Heart right ventricle (tissue), 16 donors: Measurements from ENCODE around the gene SLC36A1. TPM values are rescaled to one million over a fixed set of nuclear protein-coding genes. Genes with fewer than 3 reads are reported as not detected.
A peak's percentile ranks its signal among the peaks of the same experiment; 100 is the strongest.

Source experiments
- ATAC-seq, 8 donors: fragments of 200-7000 bp; cut with Tn5 transposase; one replicate each; pipeline ENCODE4 v1.9.1; 2020; ENCODE audit warnings: mild to moderate bottlenecking in 8 of 8, moderate library complexity in 8 of 8, moderate number of reproducible peaks in 1 of 8
- DNase-seq, 2 donors: peaks; one replicate each; pipeline ENCODE4 v3.0.0-alpha.2; 2020
- H3K27ac ChIP-seq, 10 donors: fragments of 200-600 bp; sonication (generic) in 2 of 10; one replicate each; pipeline versions ENCODE4 v1.5.0 to v1.8.0; 2020 to 2022; ENCODE audit warnings: mild to moderate bottlenecking in 3 of 10
- H3K27me3 ChIP-seq, 7 donors: fragments of 200-600 bp; one replicate each; pipeline ENCODE4 v1.8.0; 2021 to 2022; ENCODE audit warnings: mild to moderate bottlenecking in 2 of 7
- H3K36me3 ChIP-seq, 9 donors: fragments of 200-600 bp; sonication (generic) in 1 of 9; one replicate each; pipeline versions ENCODE4 v1.5.0 to v1.8.0; 2020 to 2022; ENCODE audit warnings: mild to moderate bottlenecking in 2 of 9
- H3K4me1 ChIP-seq, 9 donors: fragments of 200-600 bp; sonication (generic) in 1 of 9; one replicate each; pipeline versions ENCODE4 v1.5.0 to v1.8.0; 2020 to 2022; ENCODE audit warnings: mild to moderate bottlenecking in 4 of 9
- H3K4me3 ChIP-seq, 10 donors: fragments of 200-600 bp; sonication (generic) in 2 of 10; one replicate each; pipeline versions ENCODE4 v1.5.0 to v1.8.0; 2020 to 2022; ENCODE audit warnings: mild to moderate bottlenecking in 7 of 10, moderate library complexity in 2 of 10
- H3K9me3 ChIP-seq, 11 donors: fragments of 200-600 bp in 10 of 11; sonication (generic) in 2 of 11; one replicate each; pipeline versions ENCODE4 v1.5.0 to v1.8.0; 2013 to 2022; ENCODE audit warnings: mild to moderate bottlenecking in 2 of 11, control low read depth in 1 of 11, moderate library complexity in 1 of 11
- CTCF ChIP-seq, 9 donors: fragments of 200-600 bp; sonication (generic) in 2 of 9; IDR thresholded peaks; one replicate each; pipeline versions ENCODE4 v1.5.0 to v1.8.0; 2021 to 2022; ENCODE audit warnings: antibody characterized with exemption in 9 of 9, mild to moderate bottlenecking in 5 of 9, moderate library complexity in 1 of 9
- WGBS, 2 donors: extraction: QIAGEN DNeasy Blood & Tissue Kit; methylation state at CpG; one replicate each; pipeline ENCODE4 v1.1.7; 2013; ENCODE audit warnings: inconsistent platforms in 1 of 2; 5-methylcytosine and 5-hydroxymethylcytosine counted together
- intact Hi-C, 10 donors: fragments of 100-400 bp; cut with DNase I; formaldehyde crosslinking; loops; one replicate each; pipeline versions ENCODE4 v1.11.1 to v1.14.2; 2022
- polyA plus RNA-seq, 2 donors: library from polyadenylated mRNA; stranded (reverse); fragments of 200-250 nt; gene quantifications; one replicate each; pipeline ENCODE4 v1.2.3, GENCODE V29; 2013
- total RNA-seq, 10 donors: library from RNA; stranded (reverse); fragmentation: NEBNext Ultra II Directional in 3 of 10; extraction: Animal tissue kit (Norgen Biotek cat#: 25700) in 3 of 10; gene quantifications; one replicate each; pipeline versions ENCODE4 v1.2.1 to v1.2.4, GENCODE V29; 2021 to 2023
- donor health status: Arrhythmogenic right ventricular cardiomyopathy.
- donor health status: ischemic (EF 13 %, LVEDD 7.1; RV severe dilation, severe dysfunction).
- donor health status: healthy with polysubstance abuse.
- donor health status: DM: no; HTN: yes; CAD: no.
- donor health status: DM: no; HTN: no; CAD: no.
- donor health status: ischemic (EF 25% LVEDD 6.9; RV normal size, moderate dysfunction).
- donor health status: ischemic (EF 25% LVEDD 5.7; RV mildly dilated, moderate dysfunction).
- donor health status: healthy.
- donor health status: DM: yes; HTN: yes; CAD: no.
- donor health status: Ischemic cardiomyopathy.
- donor health status: ischemic (EF 35%, LVEDD 5.7; RV mildly dilated, moderate dysfunction).
- donor health status: nonischemic (EF 11% LVEDD 7.7; RV severe dilation, severe dysfunction).
- donor health status: DM: yes; HTN: yes; CAD: no.
- donor health status: PGD.
- donor health status: ischemic (EF 29% LVEDD 5.4; RV normal size, mild dysfunction).
- donor health status: nonischemic (EF 23%, LVEDD 6.1; RV moderate dilation, normal function).

SLC36A1 gene
- total and polyA plus RNA-seq, 12 donors, result 0.94 to 15.3 (median 2.6) TPM

GRCh38 chr5:151454166-151454565 is 6.8 kb downstream of the SLC36A1 start:
- WGBS, 2 donors, result 57 to 62% methylated on average over 2 of the region's 2 CpGs
- peak in 4 of 8 donors; percentile 39 to 81 (median 68) for ATAC-seq
- H3K27ac ChIP-seq, result peak overlapping the region in 1 of 10 donors; percentile 11

GRCh38 chr5:151454889-151455288 is 7.5 kb downstream of the SLC36A1 start:
- intact Hi-C loops, result loop anchor here in 1 of 10 donors (5.0 kb wide), 1 partner anchor 42 kb away; no protein-coding TSS in a partner anchor
- Histone ChIP-seq H3K27me3 (no peaks in the 10 kb centered on the region), H3K4me1 (peaks cover 0 to 12% (median 0%) of the 10 kb centered on the region in 9 donors), H3K4me3 (no peak overlapping the region), H3K36me3 (peaks cover 0 to 38% (median 0%) of the 10 kb centered on the region in 9 donors), H3K9me3 (no peaks in the 10 kb centered on the region), H3K27ac (peak overlapping the region in 1 of 10 donors; percentile 11)
- DNase-seq (no peak), ATAC-seq (no peak)
- 97 to 98% methylated on average over 3 of the region's 3 CpGs for whole genome bisulfite sequencing, 2 donors
- no peak for TF ChIP-seq CTCF (IDR thresholded peaks at IDR 0.05)

More at GRCh38 chr5:151454166-151454565, 6.8 kb downstream of the SLC36A1 start:
- no peaks in the 10 kb centered on the region for H3K9me3 ChIP-seq
- H3K36me3 ChIP-seq, result peaks cover 0 to 31% (median 0%) of the 10 kb centered on the region in 9 donors
- peaks cover 0 to 16% (median under 1%) of the 10 kb centered on the region in 9 donors for H3K4me1 ChIP-seq
- H3K27me3 ChIP-seq, result no peaks in the 10 kb centered on the region
- TF ChIP-seq CTCF (IDR thresholded peaks at IDR 0.05), result no peak
- peak in 1 of 2 donors; percentile 21 for DNase-seq
- H3K4me3 ChIP-seq, result no peak overlapping the region
- intact Hi-C loops, result loop anchor here in 1 of 10 donors (5.0 kb wide), 1 partner anchor 43 kb away; no protein-coding TSS in a partner anchor

GRCh38 chr5:151456321-151456940 is 9.0 kb downstream of the SLC36A1 start:
- Histone ChIP-seq H3K36me3 (peaks cover 0 to 45% (median 0%) of the 10 kb centered on the region in 9 donors), H3K4me1 (peaks cover 0 to 9% (median 0%) of the 10 kb centered on the region in 9 donors), H3K4me3 (no peak overlapping the region), H3K27ac (no peak overlapping the region), H3K27me3 (no peaks in the 10 kb centered on the region), H3K9me3 (no peaks in the 10 kb centered on the region)
- no peak for TF ChIP-seq CTCF (IDR thresholded peaks at IDR 0.05)
- ATAC-seq, result peak in 1 of 8 donors; percentile 15
- no peak for DNase-seq
- WGBS, 2 donors, result 62 to 64% methylated on average over 10 of the region's 10 CpGs
- intact Hi-C loops, result loop anchor here in 1 of 10 donors (1.0 kb wide), 1 partner anchor 28 kb away; no protein-coding TSS in a partner anchor

GRCh38 chr5:151458314-151458713 is 10.9 kb downstream of the SLC36A1 start:
- Histone ChIP-seq H3K27me3 (no peaks in the 10 kb centered on the region), H3K4me1 (peaks cover 0 to 5% (median 0%) of the 10 kb centered on the region in 9 donors), H3K4me3 (no peak overlapping the region), H3K36me3 (peaks cover 0 to 46% (median 0%) of the 10 kb centered on the region in 9 donors), H3K27ac (no peak overlapping the region), H3K9me3 (no peaks in the 10 kb centered on the region)
- no peak for TF ChIP-seq CTCF (IDR thresholded peaks at IDR 0.05)
- WGBS, 2 donors, result 76 to 81% methylated on average over 5 of the region's 5 CpGs
- DNase-seq (no peak), ATAC-seq (no peak)
- intact Hi-C loops, result no loop called here
